Chondrocyte (in vitro differentiated cells): ENCODE measurements around the gene MRC2. TPM values are rescaled to one million over a fixed set of nuclear protein-coding genes. Genes with fewer than 3 reads are reported as not detected.

Source experiments
- DNase-seq: peaks from one replicate; pipeline ENCODE4 v3.0.0; 2021; ENCODE audit warnings: mixed read lengths, low spot score
- H3K27ac Mint-ChIP-seq: one replicate; pipeline ENCODE4 v1.8.0; 2021; ENCODE audit warnings: mild to moderate bottlenecking, moderate library complexity, mixed read lengths; ENCODE audit not compliant: unreplicated experiment
- H3K27me3 Mint-ChIP-seq: 2 replicates; pipeline ENCODE4 v1.8.0; 2021; ENCODE audit warnings: low read depth, mixed read lengths
- H3K36me3 Mint-ChIP-seq: 2 replicates; pipeline ENCODE4 v1.8.0; 2021; ENCODE audit warnings: low read depth, mixed read lengths
- H3K4me1 Mint-ChIP-seq: 2 replicates; pipeline ENCODE4 v1.8.0; 2021; ENCODE audit warnings: low read depth, mild to moderate bottlenecking, mixed read lengths
- H3K4me3 Mint-ChIP-seq: one replicate; pipeline ENCODE4 v1.8.0; 2021; ENCODE audit warnings: mild to moderate bottlenecking, moderate library complexity, mixed read lengths; ENCODE audit not compliant: unreplicated experiment
- H3K9me3 Mint-ChIP-seq: 2 replicates; pipeline ENCODE4 v1.8.0; 2021; ENCODE audit warnings: low read depth, mixed read lengths
- CTCF ChIP-seq: fragments of 200-600 bp; sonication (generic); IDR thresholded peaks from 2 replicates; pipeline ENCODE4 v1.5.0; 2021; ENCODE audit warnings: antibody characterized with exemption, mild to moderate bottlenecking, moderate library complexity
- total RNA-seq: library from RNA; stranded (reverse); gene quantifications from 3 replicates; pipeline ENCODE4 v1.2.1, GENCODE V29; 2021

Gene MRC2
- total RNA-seq, 1 donor from 2014 or later = 353 TPM

DNA sequence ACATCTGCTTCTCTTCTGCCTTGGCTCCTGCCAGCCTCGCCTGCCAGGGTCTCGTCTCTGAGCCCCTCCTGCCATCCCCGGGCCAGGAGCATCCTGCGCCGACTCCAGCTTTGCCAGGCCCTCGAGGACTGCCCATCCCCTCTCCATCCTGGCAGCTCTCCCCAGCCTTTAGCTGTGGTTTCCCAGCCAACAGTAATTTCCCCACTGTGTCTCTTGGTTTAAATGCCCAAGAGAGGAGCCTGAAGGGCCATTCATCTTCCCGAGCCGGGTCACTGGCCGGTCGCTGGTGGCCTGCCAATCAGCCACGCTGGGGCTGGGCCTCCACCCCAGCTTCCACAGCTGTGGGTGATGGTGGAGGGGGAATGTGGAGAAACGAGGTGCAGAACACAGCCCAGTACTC, 47.8 kb downstream of the MRC2 start:
- no peak for TF ChIP-seq CTCF
- H3K4me1 Mint-ChIP-seq = peaks cover 11% of the 10 kb centered on the region
- H3K27ac Mint-ChIP-seq = no peak overlapping the region
- DNase-seq = no peak
- no peak overlapping the region for H3K4me3 Mint-ChIP-seq
- H3K36me3 Mint-ChIP-seq = peaks cover 20% of the 10 kb centered on the region
- no peaks in the 10 kb centered on the region for H3K9me3 Mint-ChIP-seq
- no peaks in the 10 kb centered on the region for H3K27me3 Mint-ChIP-seq

GRCh38 chr17:62675701-62676100, 48.2 kb downstream of the MRC2 start:
- Mint-ChIP-seq H3K9me3 (no peaks in the 10 kb centered on the region), H3K36me3 (peaks cover 20% of the 10 kb centered on the region), H3K4me3 (no peak overlapping the region), H3K27me3 (no peaks in the 10 kb centered on the region), H3K4me1 (peaks cover 11% of the 10 kb centered on the region), H3K27ac (no peak overlapping the region)
- TF ChIP-seq CTCF = no peak
- DNase-seq = no peak

DNA sequence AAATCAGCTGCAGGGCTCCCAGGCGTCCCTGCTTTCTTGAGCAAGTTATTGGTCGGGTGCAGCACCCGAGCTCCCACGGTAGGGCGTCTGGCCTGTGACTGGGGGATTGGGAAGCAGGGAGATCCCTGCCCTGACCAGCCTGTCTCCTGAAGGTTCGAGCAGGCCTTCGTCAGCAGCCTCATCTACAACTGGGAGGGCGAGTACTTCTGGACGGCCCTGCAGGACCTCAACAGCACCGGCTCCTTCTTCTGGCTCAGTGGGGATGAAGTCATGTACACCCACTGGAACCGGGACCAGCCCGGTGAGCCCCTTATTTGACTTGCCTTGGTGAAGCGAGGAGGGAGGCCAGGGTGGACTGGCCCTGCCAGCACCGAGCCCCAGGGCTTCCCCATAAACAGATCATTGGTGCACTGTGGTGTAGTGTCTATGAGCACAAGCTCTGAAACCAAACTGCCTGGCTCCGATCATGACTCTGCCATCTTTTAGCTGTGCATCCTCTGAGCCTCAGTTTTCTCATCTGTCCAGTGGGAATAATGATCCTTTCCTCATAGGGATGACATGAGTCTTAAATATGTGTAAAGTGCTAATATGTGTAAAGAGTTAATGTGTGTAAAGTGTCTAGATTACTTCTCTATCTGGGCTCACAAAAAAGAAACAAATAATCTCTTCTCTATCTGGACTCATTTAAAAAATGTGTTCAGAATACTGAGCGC, 48.9 kb downstream of the MRC2 start:
- H3K9me3 Mint-ChIP-seq = no peaks in the 10 kb centered on the region

GRCh38 chr17:62676952-62677596, 49.6 kb downstream of the MRC2 start:
- Mint-ChIP-seq H3K4me1 (peaks cover 4% of the 10 kb centered on the region), H3K4me3 (no peak overlapping the region)

More for the DNA sequence above, 48.9 kb downstream of the MRC2 start:
- Mint-ChIP-seq H3K27me3 (no peaks in the 10 kb centered on the region), H3K36me3 (peaks cover 19% of the 10 kb centered on the region), H3K4me3 (no peak overlapping the region), H3K27ac (no peak overlapping the region), H3K4me1 (peaks cover 9% of the 10 kb centered on the region)
- DNase-seq = no peak
- no peak for TF ChIP-seq CTCF

More at GRCh38 chr17:62676952-62677596, 49.6 kb downstream of the MRC2 start:
- Mint-ChIP-seq H3K27me3 (no peaks in the 10 kb centered on the region), H3K27ac (no peak overlapping the region), H3K9me3 (no peaks in the 10 kb centered on the region), H3K36me3 (peaks cover 20% of the 10 kb centered on the region)
- no peak for TF ChIP-seq CTCF
- DNase-seq = peak; percentile 91
